Mammary epithelial cell (primary cell): Measurements from ENCODE around the gene LYRM7.

Experiments used
- EZH2 ChIP-seq: IDR thresholded peaks from 2 replicates; pipeline ENCODE4 v1.6.1; 2012; ENCODE audit warnings: low read length, inconsistent platforms, borderline replicate concordance
- TF ChIP-seq, protein P1 (sequence below), 2 donors: IDR thresholded peaks in 1 of 2; conservative IDR thresholded peaks in 1 of 2; 2 replicates each; pipeline ENCODE4 v1.5.1; 2011 to 2012; ENCODE audit warnings: inconsistent platforms in 2 of 2, low read length in 2 of 2, mild to moderate bottlenecking in 2 of 2, control low read depth in 1 of 2, low read depth in 1 of 2; ENCODE audit not compliant: insufficient read depth in 1 of 2; ENCODE audit errors: extremely low read depth in 1 of 2

DNA sequence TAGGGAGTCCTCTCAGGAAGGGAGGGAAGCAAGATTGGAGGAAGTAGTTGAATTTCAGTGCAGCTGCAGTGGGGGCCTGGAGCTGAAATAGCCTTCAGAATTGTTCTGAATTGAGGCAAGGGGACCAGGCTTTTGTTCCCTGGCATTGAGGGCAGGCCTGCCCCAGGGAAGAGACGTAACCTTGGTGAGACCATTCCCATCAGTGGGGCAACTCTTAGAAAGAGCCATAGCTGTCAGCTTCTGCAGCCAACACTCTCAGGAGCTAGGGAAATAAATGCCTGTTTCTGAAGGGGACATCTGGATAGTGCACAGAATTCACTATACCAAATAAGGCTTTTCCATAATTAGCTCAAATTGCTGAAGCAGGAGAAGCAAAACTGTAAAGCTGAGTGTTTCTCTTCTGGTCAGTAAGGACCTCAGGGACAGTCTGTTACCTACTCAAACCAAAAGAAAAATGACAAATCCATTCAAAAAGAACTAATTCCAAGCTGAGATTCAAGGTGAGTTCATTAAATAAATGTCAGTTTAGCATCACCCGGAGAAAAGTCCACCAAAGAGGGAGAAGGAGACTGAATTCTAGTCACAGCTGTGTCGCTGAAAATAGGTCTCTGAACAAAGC lies 44.0 kb downstream of the LYRM7 start:
- no peak for TF ChIP-seq EZH2
- TF ChIP-seq, protein P1, sequence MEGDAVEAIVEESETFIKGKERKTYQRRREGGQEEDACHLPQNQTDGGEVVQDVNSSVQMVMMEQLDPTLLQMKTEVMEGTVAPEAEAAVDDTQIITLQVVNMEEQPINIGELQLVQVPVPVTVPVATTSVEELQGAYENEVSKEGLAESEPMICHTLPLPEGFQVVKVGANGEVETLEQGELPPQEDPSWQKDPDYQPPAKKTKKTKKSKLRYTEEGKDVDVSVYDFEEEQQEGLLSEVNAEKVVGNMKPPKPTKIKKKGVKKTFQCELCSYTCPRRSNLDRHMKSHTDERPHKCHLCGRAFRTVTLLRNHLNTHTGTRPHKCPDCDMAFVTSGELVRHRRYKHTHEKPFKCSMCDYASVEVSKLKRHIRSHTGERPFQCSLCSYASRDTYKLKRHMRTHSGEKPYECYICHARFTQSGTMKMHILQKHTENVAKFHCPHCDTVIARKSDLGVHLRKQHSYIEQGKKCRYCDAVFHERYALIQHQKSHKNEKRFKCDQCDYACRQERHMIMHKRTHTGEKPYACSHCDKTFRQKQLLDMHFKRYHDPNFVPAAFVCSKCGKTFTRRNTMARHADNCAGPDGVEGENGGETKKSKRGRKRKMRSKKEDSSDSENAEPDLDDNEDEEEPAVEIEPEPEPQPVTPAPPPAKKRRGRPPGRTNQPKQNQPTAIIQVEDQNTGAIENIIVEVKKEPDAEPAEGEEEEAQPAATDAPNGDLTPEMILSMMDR (conservative IDR thresholded peaks at IDR 0.05 in 1 of 2, IDR thresholded peaks at IDR 0.05 in 1 of 2; ENCODE audit: extremely low read depth in 1 of 2, insufficient read depth in 1 of 2, low read depth in 1 of 2, low read length in 2 of 2), result no peak
